Measurements from ENCODE around the gene SPATA32. TPM values are rescaled to one million over a fixed set of nuclear protein-coding genes. Genes with fewer than 3 reads are reported as not detected.

Gene SPATA32
- total RNA-seq: not detected in 2 replicates

GRCh38 chr17:45261577-45262515 lies at the start of gene SPATA32:
TSS of gene SPATA32 (minus strand) at chr17:45262094. CDS start at chr17:45262016, 78 bp downstream.

GRCh38 chr17:45221081-45222013 lies 40.5 kb downstream of the SPATA32 start, which contains the start of gene FMNL1:
TSS of gene FMNL1 (plus strand) at chr17:45221885. CDS start at chr17:45222125, 240 bp downstream.

Other genes with a start within 250 kb of the SPATA32 start
- gene DCAKD, start 210.5 kb downstream of the SPATA32 start, total RNA-seq: 30.9 and 39.3 TPM in 2 replicates
- 55.5 and 80.2 TPM in 2 replicates for gene NMT1, start 200.8 kb downstream of the SPATA32 start, total RNA-seq
- 39.1 and 45.8 TPM in 2 replicates for gene PLCD3, start 129.6 kb downstream of the SPATA32 start, total RNA-seq
- 5.8 and 7.4 TPM in 2 replicates for gene ACBD4, start 126.4 kb downstream of the SPATA32 start, total RNA-seq
- 5.5 and 8.7 TPM in 2 replicates for gene HEXIM1, start 113.6 kb downstream of the SPATA32 start, total RNA-seq
- 13.8 and 17.3 TPM in 2 replicates for gene HEXIM2, start 100.2 kb downstream of the SPATA32 start, total RNA-seq
- gene FMNL1, start 40.2 kb downstream of the SPATA32 start, total RNA-seq: 9.9 and 14.5 TPM in 2 replicates
- 4.1 and 4.6 TPM in 2 replicates for gene MAP3K14, start 54.9 kb upstream of the SPATA32 start, total RNA-seq
- gene ARHGAP27, start 170.8 kb upstream of the SPATA32 start, total RNA-seq: 2.2 and 3.8 TPM in 2 replicates
- 14.2 and 25.4 TPM in 2 replicates for gene PLEKHM1, start 228.6 kb upstream of the SPATA32 start, total RNA-seq